Activated CD4-positive, alpha-beta T cell treated with anti-CD3 and anti-CD28 coated beads for 48 hours (primary cell): ENCODE results near the gene SPEF2.
"Not testable (repeated sequence)": the region's sequence is repeated elsewhere in the genome, so short reads cannot be mapped to it uniquely, and the experiment has no call there.

Experiments used
- DNase-seq: peaks from one replicate; pipeline ENCODE4 v3.0.0-alpha.2; 2020

SPEF2 gene

DNA sequence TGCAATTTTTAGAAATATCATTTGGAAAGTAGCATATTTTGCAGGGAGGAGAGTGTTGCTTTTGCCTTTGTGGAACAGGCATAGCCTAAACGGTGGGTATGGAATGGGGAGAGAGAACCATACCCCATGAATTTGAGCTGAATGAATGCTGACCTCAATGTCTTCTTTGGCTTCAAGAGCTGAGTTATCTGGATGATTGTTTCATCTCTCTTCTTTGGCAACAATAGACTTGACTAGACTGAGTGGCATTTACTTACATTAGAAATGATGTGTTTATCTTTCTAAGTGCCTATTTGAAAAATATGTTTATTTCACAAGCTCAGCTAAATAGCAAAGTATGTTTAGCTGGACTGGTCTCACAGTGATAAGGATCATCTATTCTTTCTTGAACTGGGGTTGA lies 42.8 kb downstream of the SPEF2 start:
- DNase-seq: no peak

GRCh38 chr5:35664584-35664983 lies 46.9 kb downstream of the SPEF2 start:
- no peak for DNase-seq

- no peak for DNase-seq
Observed at GRCh38 chr5:35665096-35665495, 47.4 kb downstream of the SPEF2 start.

DNA sequence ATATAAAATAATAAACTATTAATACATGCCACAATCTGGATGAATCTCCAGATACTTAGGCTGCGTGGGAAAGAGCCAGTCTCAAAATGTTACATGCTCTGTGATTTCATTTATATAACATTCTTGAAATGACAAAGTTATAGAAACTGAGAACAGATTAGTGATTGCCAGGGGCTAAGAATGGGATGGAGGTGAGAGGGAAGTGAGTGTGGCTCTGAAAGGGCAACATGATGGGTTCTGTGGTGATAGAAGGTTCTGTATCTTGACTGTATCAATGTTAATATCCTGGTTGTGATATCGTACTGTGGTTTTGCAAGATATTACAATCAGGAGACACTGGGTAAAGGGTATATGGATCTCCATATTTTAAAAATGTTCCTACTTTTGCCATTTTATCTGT lies 50.7 kb downstream of the SPEF2 start:
- peak; percentile 21 for DNase-seq

DNA sequence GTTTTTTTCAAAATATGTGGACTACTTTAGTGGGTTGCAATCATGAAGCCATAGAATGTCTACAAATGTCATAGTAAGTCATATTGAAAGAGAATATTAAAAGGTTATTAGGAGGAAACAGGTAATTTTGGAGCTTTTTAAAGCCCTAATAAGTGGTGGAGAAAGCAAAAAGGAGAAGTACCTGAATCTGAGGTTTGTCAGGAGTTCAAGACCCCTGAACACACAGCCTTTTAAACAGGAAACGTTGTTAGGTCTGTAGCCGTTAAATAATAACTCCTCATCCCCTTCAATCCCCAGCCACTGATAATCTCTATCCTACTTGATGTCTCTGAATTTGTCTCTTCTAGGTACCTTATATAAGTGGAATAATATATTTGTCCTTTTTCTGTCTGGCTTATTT lies 51.1 kb downstream of the SPEF2 start:
- DNase-seq: no peak

GRCh38 chr5:35671541-35672295 lies 54.1 kb downstream of the SPEF2 start:
- no peak for DNase-seq

DNA sequence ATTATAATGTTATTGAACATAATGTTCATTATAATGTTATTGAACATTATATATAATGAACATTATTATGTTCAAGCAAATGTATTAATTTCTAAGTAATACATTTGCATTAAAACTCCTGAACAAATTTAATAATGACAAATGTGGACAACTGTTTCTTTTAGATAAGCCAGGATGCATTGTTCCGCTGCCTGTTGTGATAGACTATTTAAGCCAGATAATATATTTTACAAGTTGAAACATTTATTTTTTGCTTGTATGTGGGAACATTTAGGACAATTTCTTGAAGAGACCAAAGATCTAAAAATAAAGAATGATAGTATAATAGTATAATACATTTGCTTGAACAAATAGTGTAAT lies 54.6 kb downstream of the SPEF2 start:
- DNase-seq: not testable (repeated sequence)

GRCh38 chr5:35672995-35673394 lies 55.3 kb downstream of the SPEF2 start:
- peak; percentile 26 for DNase-seq

DNA sequence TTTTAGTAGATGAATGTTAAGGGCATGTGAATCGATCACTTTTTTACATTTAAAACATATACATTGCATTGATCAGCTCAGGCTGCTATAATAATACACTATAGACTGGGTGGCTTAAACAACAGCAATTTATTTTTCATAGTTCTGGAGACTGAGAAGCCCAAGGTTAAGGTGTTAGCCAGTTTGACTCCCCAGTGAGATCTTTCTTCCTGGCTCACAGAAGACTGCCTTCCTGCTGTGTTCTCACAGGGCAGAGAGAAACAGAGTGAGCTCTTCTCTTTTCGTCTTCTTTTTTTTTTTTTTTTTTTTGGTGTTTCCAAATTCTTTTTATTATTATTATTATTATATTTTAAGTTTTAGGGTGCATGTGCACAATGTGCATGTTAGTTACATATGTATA lies 56.4 kb downstream of the SPEF2 start:
- no peak for DNase-seq

GRCh38 chr5:35675392-35675791 lies 57.7 kb downstream of the SPEF2 start:
- no peak for DNase-seq

GRCh38 chr5:35677878-35678277 lies 60.2 kb downstream of the SPEF2 start:
- DNase-seq: no peak

DNA sequence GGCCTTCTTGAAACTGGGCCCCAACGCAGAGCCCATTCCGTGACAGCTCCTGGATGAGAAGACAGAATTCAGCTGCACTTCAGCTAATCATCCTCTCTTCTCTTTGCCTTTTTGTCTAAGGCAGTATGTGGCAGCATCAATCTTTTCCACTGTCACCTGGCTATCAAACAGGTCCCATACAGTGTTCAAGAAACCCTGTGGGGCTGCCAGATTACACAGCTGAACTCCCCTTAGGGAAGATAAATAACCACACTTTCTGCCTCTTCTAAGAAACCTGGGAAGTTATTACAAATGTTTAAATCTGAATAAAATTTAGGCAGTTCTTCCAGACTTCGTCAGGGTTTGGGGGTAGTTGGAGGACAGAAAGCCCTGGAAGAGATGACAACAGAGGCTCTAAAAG lies 61.0 kb downstream of the SPEF2 start:
- no peak for DNase-seq

- no peak for DNase-seq
Observed at GRCh38 chr5:35679357-35679756, 61.7 kb downstream of the SPEF2 start.

GRCh38 chr5:35681911-35682310 lies 64.2 kb downstream of the SPEF2 start:
- no peak for DNase-seq

GRCh38 chr5:35683466-35683865 lies 65.8 kb downstream of the SPEF2 start:
- no peak for DNase-seq

DNA sequence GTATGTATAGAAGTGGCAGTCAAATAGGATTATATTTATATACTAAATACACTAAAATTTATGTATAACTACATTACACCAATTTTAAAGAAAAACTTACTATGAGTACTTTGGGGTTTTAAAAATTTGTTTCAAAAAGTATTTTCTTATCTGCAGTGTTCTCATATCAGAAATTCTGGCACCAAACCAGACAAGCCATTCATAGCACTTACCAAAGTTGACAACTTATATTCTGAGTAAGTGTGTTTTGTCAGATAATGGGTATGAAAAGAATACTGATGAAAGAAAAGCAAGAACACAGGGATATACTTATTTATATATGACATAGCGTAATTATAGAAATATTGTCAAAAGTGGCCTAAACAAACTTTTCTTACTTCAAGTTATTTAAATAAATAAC lies 67.5 kb downstream of the SPEF2 start:
- no peak for DNase-seq

GRCh38 chr5:35687961-35688360 lies 70.3 kb downstream of the SPEF2 start:
- DNase-seq: no peak

- DNase-seq: no peak
Observed at GRCh38 chr5:35694481-35694880, 76.8 kb downstream of the SPEF2 start.

GRCh38 chr5:35698047-35698808 lies 80.6 kb downstream of the SPEF2 start:
- no peak for DNase-seq

DNA sequence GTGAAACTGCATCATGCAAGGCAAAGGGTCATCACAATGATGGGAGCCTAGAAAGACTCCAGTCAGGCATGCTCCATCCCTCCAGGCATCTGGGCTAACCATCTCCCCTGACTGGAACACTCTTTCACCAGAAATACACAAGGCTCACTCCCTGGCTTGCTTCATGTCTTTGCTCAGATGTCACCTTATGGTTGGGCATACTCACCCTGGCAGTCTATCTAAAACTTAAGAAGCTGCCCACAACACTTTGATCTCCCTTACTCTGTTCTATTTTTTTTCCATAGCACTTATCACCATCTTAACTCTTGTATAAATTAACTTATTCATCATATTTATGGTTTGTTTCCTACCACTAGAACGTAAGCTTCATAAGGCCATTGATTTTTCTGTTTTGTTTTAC lies 90.0 kb downstream of the SPEF2 start:
- no peak for DNase-seq

GRCh38 chr5:35709688-35710087 lies 92.0 kb downstream of the SPEF2 start:
- no peak for DNase-seq

DNA sequence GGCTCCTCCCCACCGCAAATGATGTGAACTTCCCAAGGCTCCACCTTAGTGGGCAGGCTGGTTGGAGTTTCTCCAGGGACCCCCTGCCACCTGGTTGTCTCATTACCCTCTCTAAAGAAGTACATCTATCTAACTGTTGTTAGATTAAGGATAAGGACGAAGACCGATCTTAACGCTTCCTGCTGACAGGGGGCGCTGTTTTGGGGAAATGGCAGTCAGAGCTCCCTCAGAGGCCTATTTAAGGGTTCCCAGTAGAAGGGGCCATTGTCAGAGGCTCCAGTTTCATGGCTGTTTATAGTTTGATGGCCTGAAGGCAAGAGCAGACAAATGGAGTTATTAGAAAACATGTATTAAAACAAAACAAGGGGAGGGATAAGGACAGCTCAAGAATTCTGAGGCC lies 100.1 kb downstream of the SPEF2 start:
- DNase-seq: peak; percentile 7

- no peak for DNase-seq
Observed at GRCh38 chr5:35735718-35736117, 118.1 kb downstream of the SPEF2 start.

DNA sequence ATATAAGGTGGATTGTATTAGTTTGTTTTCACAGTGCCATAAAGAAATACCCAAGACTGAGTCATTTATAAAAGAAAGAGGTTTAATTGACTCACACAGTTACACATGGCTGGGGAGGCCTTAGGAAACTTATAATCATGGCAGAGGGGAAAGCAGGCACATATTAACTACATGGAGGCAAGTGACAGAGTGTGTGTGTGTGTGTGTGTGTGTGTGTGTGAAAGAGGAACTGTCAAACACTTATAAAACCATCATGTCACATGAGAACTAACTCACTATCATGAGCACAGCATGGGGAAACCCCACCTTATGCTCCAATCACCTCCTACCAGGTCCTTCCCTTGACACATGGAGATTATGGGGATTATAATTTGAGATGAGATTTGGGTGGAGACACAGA lies 118.6 kb downstream of the SPEF2 start:
- peak; percentile 69 for DNase-seq
